Gastroesophageal sphincter (tissue), 3 donors: ENCODE data around the gene NAGLU.

ENCODE experiments used
- CTCF ChIP-seq, 4 experiments: fragments of 200-600 bp in 2 of 4; fragments of 450-650 bp in 2 of 4; sonication (generic) in 1 of 4; IDR thresholded peaks; one replicate each; pipeline ENCODE4 v1.5.1; 2017 to 2019; ENCODE audit warnings: antibody characterized with exemption in 4 of 4, mild to moderate bottlenecking in 2 of 4, moderate library complexity in 2 of 4
- POLR2A ChIP-seq, 2 donors: fragments of 450-650 bp; IDR thresholded peaks; one replicate each; pipeline ENCODE4 v1.6.1; 2017; ENCODE audit warnings: antibody characterized with exemption in 2 of 2, mild to moderate bottlenecking in 2 of 2, moderate library complexity in 1 of 2
- POLR2AphosphoS5 ChIP-seq: sonication (generic); formaldehyde crosslinking; IDR thresholded peaks from one replicate; pipeline ENCODE4 v1.6.1; 2017; ENCODE audit warnings: antibody characterized with exemption

GRCh38 chr17:42563950-42564349, 27.9 kb downstream of the NAGLU start:
- TF ChIP-seq CTCF (IDR thresholded peaks at IDR 0.05) (no peak), POLR2AphosphoS5 (no peak), POLR2A (IDR thresholded peaks at IDR 0.05) (no peak)
